ENCODE results near the gene CTIF. TPM values are rescaled to one million over a fixed set of nuclear protein-coding genes. Genes with fewer than 3 reads are reported as not detected.

CTIF gene
- total and polyA plus RNA-seq, 2 donors (not counting 1 experiment from before 2014, with no cell fraction given): 27.2 to 28.1 TPM

GRCh38 chr18:48663931-48664847 is 125.4 kb downstream of the CTIF start:
- no peak overlapping the region for H3K4me2 ChIP-seq (ENCODE audit: extremely low read depth, insufficient read depth, low read length)
- H3K4me3 ChIP-seq (replicated peaks in 1 of 4; ENCODE audit: control extremely low read depth in 1 of 4, insufficient read depth in 1 of 4, low read depth in 3 of 4, low read length in 4 of 4): no peak overlapping the region
- DNase-seq (ENCODE audit: low read depth in 2 of 2): peak; percentile 41 to 43
- peaks cover 14% of the 10 kb centered on the region for H3K36me3 ChIP-seq (ENCODE audit: control insufficient read depth, insufficient read depth, low read length)
- no peak for TF ChIP-seq EZH2 (IDR thresholded peaks at IDR 0.05; ENCODE audit: low read length, missing control alignments)
- TF ChIP-seq, protein P1, sequence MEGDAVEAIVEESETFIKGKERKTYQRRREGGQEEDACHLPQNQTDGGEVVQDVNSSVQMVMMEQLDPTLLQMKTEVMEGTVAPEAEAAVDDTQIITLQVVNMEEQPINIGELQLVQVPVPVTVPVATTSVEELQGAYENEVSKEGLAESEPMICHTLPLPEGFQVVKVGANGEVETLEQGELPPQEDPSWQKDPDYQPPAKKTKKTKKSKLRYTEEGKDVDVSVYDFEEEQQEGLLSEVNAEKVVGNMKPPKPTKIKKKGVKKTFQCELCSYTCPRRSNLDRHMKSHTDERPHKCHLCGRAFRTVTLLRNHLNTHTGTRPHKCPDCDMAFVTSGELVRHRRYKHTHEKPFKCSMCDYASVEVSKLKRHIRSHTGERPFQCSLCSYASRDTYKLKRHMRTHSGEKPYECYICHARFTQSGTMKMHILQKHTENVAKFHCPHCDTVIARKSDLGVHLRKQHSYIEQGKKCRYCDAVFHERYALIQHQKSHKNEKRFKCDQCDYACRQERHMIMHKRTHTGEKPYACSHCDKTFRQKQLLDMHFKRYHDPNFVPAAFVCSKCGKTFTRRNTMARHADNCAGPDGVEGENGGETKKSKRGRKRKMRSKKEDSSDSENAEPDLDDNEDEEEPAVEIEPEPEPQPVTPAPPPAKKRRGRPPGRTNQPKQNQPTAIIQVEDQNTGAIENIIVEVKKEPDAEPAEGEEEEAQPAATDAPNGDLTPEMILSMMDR (conservative IDR thresholded peaks at IDR 0.05 in 1 of 2, IDR thresholded peaks at IDR 0.05 in 1 of 2; ENCODE audit: low read depth in 1 of 2, low read length in 2 of 2): peak; percentile 89 to 91
- no peak overlapping the region for H3K27ac ChIP-seq (ENCODE audit: insufficient read depth, low read length)
- H3K9me3 ChIP-seq (ENCODE audit: control insufficient read depth, insufficient read depth, low read depth, low read length): no peaks in the 10 kb centered on the region
- H3K4me1 ChIP-seq (ENCODE audit: control insufficient read depth, extremely low read depth, insufficient read depth, low read length): peaks cover 12% of the 10 kb centered on the region
- no peaks in the 10 kb centered on the region for H4K20me1 ChIP-seq (ENCODE audit: control insufficient read depth, extremely low read depth, insufficient read depth, low read length)
- H3K79me2 ChIP-seq (ENCODE audit: control insufficient read depth, insufficient read depth, low read length): no peaks in the 10 kb centered on the region
- no peak overlapping the region for H3K9ac ChIP-seq (ENCODE audit: insufficient read depth, low read length)
- no peaks in the 10 kb centered on the region for H3K27me3 ChIP-seq (ENCODE audit: control insufficient read depth, insufficient read depth, low read length)
- H2AFZ ChIP-seq (ENCODE audit: low read length): no peak overlapping the region

GRCh38 chr18:48665654-48666053 is 126.8 kb downstream of the CTIF start:
- H3K4me2 ChIP-seq (ENCODE audit: extremely low read depth, insufficient read depth, low read length): no peak overlapping the region
- H3K4me1 ChIP-seq (ENCODE audit: control insufficient read depth, extremely low read depth, insufficient read depth, low read length): peaks cover 9% of the 10 kb centered on the region
- H4K20me1 ChIP-seq (ENCODE audit: control insufficient read depth, extremely low read depth, insufficient read depth, low read length): no peaks in the 10 kb centered on the region
- no peaks in the 10 kb centered on the region for H3K27me3 ChIP-seq (ENCODE audit: control insufficient read depth, insufficient read depth, low read length)
- DNase-seq (ENCODE audit: low read depth in 2 of 2): no peak
- H3K9ac ChIP-seq (ENCODE audit: insufficient read depth, low read length): no peak overlapping the region
- no peak for TF ChIP-seq EZH2 (IDR thresholded peaks at IDR 0.05; ENCODE audit: low read length, missing control alignments)
- TF ChIP-seq, protein P1 (conservative IDR thresholded peaks at IDR 0.05 in 1 of 2, IDR thresholded peaks at IDR 0.05 in 1 of 2; ENCODE audit: low read depth in 1 of 2, low read length in 2 of 2): no peak
- H3K4me3 ChIP-seq (replicated peaks in 1 of 4; ENCODE audit: control extremely low read depth in 1 of 4, insufficient read depth in 1 of 4, low read depth in 3 of 4, low read length in 4 of 4): no peak overlapping the region
- no peak overlapping the region for H2AFZ ChIP-seq (ENCODE audit: low read length)
- no peaks in the 10 kb centered on the region for H3K79me2 ChIP-seq (ENCODE audit: control insufficient read depth, insufficient read depth, low read length)
- H3K27ac ChIP-seq (ENCODE audit: insufficient read depth, low read length): no peak overlapping the region
- peaks cover 21% of the 10 kb centered on the region for H3K36me3 ChIP-seq (ENCODE audit: control insufficient read depth, insufficient read depth, low read length)
- no peaks in the 10 kb centered on the region for H3K9me3 ChIP-seq (ENCODE audit: control insufficient read depth, insufficient read depth, low read depth, low read length)

- Histone ChIP-seq H3K27me3 (ENCODE audit: control insufficient read depth, insufficient read depth, low read length) (no peaks in the 10 kb centered on the region), H3K36me3 (ENCODE audit: control insufficient read depth, insufficient read depth, low read length) (peaks cover 24% of the 10 kb centered on the region), H4K20me1 (ENCODE audit: control insufficient read depth, extremely low read depth, insufficient read depth, low read length) (no peaks in the 10 kb centered on the region), H3K4me3 (replicated peaks in 1 of 4; ENCODE audit: control extremely low read depth in 1 of 4, insufficient read depth in 1 of 4, low read depth in 3 of 4, low read length in 4 of 4) (no peak overlapping the region), H3K27ac (ENCODE audit: insufficient read depth, low read length) (no peak overlapping the region), H2AFZ (ENCODE audit: low read length) (no peak overlapping the region), H3K9me3 (ENCODE audit: control insufficient read depth, insufficient read depth, low read depth, low read length) (no peaks in the 10 kb centered on the region), H3K4me2 (ENCODE audit: extremely low read depth, insufficient read depth, low read length) (no peak overlapping the region), H3K9ac (ENCODE audit: insufficient read depth, low read length) (no peak overlapping the region), H3K4me1 (ENCODE audit: control insufficient read depth, extremely low read depth, insufficient read depth, low read length) (peaks cover 5% of the 10 kb centered on the region), H3K79me2 (ENCODE audit: control insufficient read depth, insufficient read depth, low read length) (no peaks in the 10 kb centered on the region)
- TF ChIP-seq, protein P1 (conservative IDR thresholded peaks at IDR 0.05 in 1 of 2, IDR thresholded peaks at IDR 0.05 in 1 of 2; ENCODE audit: low read depth in 1 of 2, low read length in 2 of 2): no peak
- no peak for TF ChIP-seq EZH2 (IDR thresholded peaks at IDR 0.05; ENCODE audit: low read length, missing control alignments)
- no peak for DNase-seq (ENCODE audit: low read depth in 2 of 2)
These were observed 127.8 kb downstream of the CTIF start for GRCh38 chr18:48666613-48667012.
